AG10803 (cell line): ENCODE results near the gene ANHX.
A peak's percentile ranks its signal among the peaks of the same experiment; 100 is the strongest.

Experiments
- DNase-seq: peaks from one replicate; pipeline ENCODE4 v3.0.0; 2010; ENCODE audit warnings: low read depth
- H3K4me3 ChIP-seq: 2 replicates; pipeline ENCODE4 v1.5.1; 2011; ENCODE audit warnings: mild to moderate bottlenecking, low read length, control low read depth
- TF ChIP-seq, protein P1 (sequence below): conservative IDR thresholded peaks from 2 replicates; pipeline ENCODE4 v1.5.1; 2011; ENCODE audit warnings: mild to moderate bottlenecking, low read length, control low read depth, inconsistent platforms

Gene ANHX

GRCh38 chr12:133203344-133204263, 32.1 kb downstream of the ANHX start:
- peak; percentile 8 for DNase-seq
- TF ChIP-seq, protein P1, sequence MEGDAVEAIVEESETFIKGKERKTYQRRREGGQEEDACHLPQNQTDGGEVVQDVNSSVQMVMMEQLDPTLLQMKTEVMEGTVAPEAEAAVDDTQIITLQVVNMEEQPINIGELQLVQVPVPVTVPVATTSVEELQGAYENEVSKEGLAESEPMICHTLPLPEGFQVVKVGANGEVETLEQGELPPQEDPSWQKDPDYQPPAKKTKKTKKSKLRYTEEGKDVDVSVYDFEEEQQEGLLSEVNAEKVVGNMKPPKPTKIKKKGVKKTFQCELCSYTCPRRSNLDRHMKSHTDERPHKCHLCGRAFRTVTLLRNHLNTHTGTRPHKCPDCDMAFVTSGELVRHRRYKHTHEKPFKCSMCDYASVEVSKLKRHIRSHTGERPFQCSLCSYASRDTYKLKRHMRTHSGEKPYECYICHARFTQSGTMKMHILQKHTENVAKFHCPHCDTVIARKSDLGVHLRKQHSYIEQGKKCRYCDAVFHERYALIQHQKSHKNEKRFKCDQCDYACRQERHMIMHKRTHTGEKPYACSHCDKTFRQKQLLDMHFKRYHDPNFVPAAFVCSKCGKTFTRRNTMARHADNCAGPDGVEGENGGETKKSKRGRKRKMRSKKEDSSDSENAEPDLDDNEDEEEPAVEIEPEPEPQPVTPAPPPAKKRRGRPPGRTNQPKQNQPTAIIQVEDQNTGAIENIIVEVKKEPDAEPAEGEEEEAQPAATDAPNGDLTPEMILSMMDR, result no peak
- no peak overlapping the region for H3K4me3 ChIP-seq

GRCh38 chr12:133202493-133203343, 33.0 kb downstream of the ANHX start:
- no peak for DNase-seq
- TF ChIP-seq, protein P1, result no peak
- no peak overlapping the region for H3K4me3 ChIP-seq

DNA sequence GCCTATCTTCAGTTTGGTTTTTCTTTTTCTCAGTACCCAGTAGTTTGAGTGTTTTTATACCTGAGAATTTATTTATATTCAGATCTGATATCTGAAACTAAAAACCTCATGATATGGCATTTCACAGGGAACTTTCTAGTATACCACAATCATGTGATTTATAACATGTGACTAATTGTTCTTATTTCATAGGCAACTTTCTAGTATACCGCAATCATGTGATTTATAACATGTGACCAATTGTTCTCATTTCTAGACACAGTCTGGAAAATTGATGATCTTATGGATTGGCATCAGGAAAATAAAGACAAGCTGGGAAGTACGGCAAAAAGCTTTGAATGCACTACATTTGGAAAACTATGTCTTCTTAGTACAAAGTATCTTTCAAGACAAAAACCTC, 33.8 kb downstream of the ANHX start:
- H3K4me3 ChIP-seq, result no peak overlapping the region
- TF ChIP-seq, protein P1, result no peak
- DNase-seq, result no peak

- TF ChIP-seq, protein P1, result no peak
- DNase-seq, result no peak
- no peak overlapping the region for H3K4me3 ChIP-seq
Measured at GRCh38 chr12:133192847-133193246, 42.8 kb downstream of the ANHX start.

DNA sequence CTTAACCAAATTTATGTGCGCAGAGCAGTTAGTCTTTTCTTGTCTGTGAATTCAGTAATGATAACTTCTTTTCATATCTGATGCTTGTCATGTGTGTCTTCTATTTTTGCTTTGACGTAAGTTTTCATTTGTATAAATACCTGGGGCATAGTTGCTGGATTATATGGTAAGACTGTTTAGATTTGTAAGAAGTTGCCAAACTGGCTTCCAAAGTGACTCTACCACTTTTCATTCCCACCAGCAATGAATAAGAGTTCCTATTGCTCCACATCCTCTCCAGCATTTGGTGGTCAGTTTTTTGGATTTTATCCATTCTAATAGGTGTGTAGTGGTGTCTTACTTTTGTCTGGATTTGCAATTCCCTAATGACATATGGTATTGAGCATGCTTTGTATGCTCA, 45.5 kb downstream of the ANHX start:
- DNase-seq, result no peak
- H3K4me3 ChIP-seq, result no peak overlapping the region
- TF ChIP-seq, protein P1, result no peak

DNA sequence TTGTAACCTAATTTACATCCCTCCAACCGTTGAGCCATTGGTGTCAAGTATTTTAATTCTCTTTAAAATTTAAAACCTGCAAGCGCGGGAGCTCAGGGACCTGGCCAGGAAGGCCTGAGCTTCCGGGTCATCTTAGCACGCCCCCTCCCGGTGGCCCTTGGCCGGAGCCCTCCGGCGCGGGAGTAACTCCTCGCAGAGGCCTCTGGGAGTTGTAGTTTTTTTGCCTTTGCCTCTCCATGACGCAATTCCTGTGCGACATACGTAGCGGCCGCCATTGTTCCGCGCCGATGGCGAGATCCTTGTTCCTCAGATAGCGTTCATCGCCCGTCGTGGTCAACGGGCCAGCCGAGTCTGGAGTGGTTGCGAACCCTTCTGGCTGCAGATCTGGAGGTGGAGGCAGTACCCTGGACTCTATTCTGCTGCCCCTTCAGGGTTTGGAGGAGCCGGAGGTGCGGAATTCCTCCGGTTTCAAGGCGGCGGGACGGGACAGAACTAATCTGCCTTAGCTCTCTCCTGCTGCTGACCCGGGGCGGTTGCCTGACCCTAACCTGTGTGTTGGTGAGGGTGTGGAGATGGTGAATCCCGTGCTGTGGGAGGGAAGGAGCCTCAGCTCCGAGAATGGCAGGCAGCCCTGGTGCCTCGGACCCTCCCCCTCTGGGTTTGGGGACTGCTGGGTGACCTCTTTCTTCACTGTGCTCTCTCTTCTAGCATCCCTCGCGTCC, 54.3 kb downstream of the ANHX start, which contains the start of gene ZNF268:
TSS of gene ZNF268 (plus strand) at position 258 of the 722 bp plus-strand sequence. CDS start 503 bp downstream, outside the sequence.
- H3K4me3 ChIP-seq, result peak within 1 kb of the TSS; percentile 98
- peak; percentile 88 for DNase-seq
- TF ChIP-seq, protein P1, result peak; percentile 79
